ENCODE results near the gene STAG1.
"Not testable (repeated sequence)": the region's sequence is repeated elsewhere in the genome, so short reads cannot be mapped to it uniquely, and the experiment has no call there.

The STAG1 gene

DNA sequence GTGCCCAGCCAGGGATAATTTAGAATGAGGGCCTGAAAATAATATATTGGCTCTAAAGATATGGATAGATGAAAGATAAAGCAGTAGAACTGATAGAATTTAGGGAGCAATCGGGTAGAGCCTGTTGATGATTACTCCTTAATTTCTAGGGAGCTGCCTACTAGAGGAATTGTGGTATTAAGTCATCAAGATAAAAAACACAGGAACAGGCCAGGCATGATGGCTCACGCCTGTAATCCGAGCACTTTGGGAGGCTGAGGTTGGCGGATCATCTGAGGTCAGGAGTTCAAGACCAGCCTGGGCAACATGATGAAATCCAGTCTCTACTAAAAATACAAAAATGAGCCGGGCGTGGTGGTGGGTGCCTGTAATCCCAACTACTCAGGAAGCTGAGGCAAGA lies 371.6 kb downstream of the STAG1 start:
- no peak for DNase-seq

DNA sequence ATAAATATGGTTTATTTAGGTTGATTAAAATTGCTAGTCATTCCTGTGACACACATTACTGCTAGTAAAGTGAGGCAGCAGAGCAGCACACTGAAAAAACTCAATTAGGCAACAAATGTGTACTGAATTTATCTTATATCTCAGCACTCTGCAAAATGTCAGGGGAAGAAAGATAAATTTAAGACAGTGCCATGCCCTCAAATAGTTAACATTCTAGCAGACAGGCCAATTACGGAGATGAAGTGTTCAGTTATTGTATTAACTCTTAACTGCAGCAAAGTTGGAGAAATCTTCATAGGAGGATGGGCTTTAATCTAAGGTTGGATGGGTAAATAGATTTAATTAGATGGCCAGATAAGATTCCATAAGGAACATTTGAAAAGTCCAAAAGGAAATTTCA lies 374.2 kb downstream of the STAG1 start:
- DNase-seq, result no peak

GRCh38 chr3:136377508-136377907 lies 374.7 kb downstream of the STAG1 start:
- no peak for DNase-seq

- not testable (repeated sequence) for DNase-seq
Observed at GRCh38 chr3:136375800-136376199, 376.4 kb downstream of the STAG1 start.

- no peak for DNase-seq
Observed at GRCh38 chr3:136366289-136366688, 385.9 kb downstream of the STAG1 start.

GRCh38 chr3:136353461-136353860 lies 398.7 kb downstream of the STAG1 start:
- no peak for DNase-seq

DNA sequence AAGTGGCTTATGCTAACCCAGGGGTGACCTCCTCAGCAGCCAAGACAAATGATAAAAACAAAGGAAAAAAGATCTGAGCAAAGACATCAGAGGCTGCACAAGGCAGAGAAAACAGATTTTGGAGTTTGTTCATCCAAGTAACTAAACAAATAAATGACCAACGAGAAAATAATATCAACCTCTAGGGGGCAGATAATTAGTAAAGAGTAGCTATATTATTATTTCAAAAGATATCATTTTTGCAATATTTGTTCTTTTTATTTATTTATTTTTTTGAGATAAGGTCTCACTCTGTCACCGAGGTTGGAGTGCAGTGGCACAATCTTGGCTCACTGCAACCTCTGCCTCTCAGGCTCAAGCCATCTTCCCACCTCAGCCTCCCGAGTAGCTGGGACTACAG lies 400.3 kb downstream of the STAG1 start:
- no peak for DNase-seq

GRCh38 chr3:136351351-136351750 lies 400.8 kb downstream of the STAG1 start:
- no peak for DNase-seq

DNA sequence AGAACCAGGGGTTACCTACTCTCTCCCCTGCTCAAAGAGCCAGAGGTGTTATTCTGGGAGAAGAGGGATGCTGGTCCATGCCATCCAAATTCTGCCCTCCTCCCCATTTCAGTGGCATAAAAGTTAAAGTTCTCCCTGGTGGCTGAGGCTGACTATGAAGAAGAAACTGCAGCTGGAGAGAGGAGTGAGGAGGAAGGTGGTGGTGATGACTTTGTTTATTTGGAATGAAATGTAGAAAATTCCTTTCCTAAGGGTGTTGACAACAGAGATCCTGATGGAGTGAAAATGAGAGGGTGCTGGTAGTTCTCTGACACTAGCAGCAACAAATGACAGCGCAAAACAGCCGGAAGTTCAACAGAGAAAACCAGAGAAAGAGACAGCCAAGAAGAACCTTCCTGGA lies 401.6 kb downstream of the STAG1 start:
- DNase-seq, result no peak

- DNase-seq, result no peak
Observed at GRCh38 chr3:136350132-136350531, 402.0 kb downstream of the STAG1 start.

DNA sequence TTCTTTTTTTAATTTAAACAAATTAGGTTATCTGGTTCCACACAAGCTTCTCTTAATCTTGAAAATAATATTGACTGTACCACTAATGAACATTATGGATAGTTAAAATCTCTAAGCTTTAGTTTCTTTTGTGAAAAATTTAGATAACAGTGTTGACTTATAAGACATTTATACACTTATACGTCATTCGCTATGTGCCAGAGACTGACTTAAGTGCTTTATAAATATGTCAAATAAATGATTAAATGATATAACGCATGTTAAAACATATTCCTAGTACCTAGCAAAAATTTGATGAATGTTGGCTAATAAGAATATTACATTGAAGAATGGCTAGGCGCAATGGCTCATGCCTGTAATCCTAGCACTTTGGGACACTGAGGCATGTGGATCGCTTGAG lies 405.7 kb downstream of the STAG1 start:
- no peak for DNase-seq

GRCh38 chr3:136343873-136344555 lies 408.2 kb downstream of the STAG1 start:
- DNase-seq, result no peak

DNA sequence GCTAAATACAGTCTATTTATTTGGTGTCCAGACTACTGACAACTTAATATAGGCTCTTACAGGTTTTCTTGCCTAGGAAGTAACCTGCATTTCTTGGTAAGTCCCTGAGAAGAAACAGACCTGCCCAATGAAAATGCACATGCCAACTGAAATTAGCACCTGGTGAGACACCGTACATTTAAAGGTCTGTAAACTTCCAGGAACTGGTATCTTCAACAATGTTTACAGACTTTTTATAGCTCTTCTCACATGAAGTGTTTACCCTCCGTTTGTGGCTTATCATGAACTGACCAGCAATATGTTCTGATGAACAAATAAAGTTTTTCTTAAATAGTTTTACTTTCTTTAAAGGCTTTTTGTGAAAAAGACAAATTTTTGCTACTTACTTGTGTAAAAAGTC lies 408.7 kb downstream of the STAG1 start:
- no peak for DNase-seq

DNA sequence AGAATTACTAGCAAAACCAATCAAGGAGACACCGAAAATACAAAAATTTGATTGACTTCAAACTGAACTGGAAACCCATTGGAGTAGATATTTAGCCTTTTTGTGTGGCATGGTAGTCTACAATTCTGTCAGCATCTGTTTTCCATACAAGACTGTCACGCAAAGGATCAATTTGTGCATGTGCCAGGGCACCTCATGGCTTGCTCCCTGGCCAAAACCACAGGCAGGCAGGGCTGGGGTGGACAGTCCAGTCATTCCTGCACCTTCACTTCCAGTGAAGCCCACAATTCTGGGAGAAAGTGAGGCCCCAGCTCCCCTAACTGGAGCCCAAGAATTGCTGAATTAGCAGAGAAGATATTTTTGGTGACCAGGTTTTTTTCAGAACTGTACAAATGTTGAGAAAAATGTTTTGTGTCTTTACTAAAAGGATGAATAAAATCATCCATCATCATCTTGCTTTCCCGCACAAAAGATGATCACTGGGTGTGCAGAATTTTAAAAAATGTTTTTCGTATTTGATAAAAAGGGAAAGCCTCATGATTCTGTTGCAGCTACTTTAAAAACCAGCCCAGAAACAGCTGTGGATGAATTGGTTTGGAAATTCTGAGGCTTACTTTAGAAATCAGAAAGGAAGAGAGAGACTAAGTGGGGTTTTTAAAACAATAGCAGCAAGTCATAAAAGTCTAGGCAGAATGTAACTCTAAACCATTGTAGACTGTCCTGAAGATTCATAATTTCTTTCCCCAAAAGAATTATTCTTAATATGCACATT lies 415.7 kb downstream of the STAG1 start:
- no peak for DNase-seq

- DNase-seq, result not testable (repeated sequence)
Observed at GRCh38 chr3:136334726-136335125, 417.5 kb downstream of the STAG1 start.

- no peak for DNase-seq
Observed at GRCh38 chr3:136334209-136334608, 418.0 kb downstream of the STAG1 start.

DNA sequence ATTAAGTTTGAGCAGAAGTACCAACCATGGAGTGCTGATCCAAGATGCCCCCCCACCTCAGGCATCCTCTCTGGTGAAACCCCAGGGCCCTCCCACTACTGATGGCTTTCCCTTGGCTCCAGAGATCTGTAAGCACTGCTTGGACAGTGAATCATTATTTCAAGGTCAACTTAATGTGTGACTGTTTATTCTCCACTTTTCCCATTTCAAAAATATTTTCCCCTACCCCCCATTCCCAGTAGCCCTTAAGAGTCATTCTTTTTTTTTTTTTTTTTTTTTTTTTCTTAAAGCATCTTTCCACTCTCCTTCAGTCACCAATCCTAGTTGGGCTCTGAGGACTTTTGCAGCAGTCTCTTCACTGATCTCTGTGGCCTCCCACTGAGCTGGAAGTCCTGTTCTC lies 419.4 kb downstream of the STAG1 start:
- no peak for DNase-seq

GRCh38 chr3:136332302-136332701 lies 419.9 kb downstream of the STAG1 start:
- no peak for DNase-seq

DNA sequence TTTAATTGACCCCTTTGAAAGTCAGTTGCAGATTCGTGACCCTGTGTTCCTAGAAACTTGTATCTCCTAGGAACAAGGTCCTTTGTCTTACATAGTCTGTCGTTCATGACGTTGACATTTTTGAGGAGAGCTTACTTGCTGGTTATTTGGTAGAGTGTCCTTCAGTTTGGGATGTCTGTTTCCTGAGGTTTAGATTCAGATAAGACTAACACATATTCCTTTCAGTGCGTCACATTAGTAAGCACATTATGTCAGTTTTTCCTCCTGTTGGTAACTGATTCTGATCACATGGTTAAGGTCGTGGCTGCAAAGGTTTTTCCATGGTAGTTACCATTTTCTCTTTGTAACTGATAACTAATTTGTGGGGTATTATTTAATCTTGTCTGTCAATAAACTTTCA lies 421.3 kb downstream of the STAG1 start:
- DNase-seq, result no peak

DNA sequence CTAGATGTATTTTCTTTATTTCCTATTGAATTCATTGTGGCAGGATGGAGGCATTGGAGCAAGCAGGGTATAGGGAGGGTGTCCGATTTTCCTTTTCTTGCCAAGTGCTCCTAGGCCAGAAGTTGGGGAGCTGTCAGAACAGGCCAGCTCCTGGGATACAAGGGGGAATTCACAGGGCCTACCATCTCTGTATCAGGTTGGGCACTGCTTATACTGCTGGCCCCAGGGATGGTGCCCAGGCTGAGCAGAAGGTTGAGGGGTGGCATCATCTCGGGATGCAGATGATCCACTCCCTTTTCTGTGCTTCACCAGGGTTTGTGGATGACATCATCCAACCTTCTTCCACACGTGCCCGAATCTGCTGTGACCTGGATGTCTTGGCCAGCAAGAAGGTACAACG lies 422.6 kb downstream of the STAG1 start:
- no peak for DNase-seq

- no peak for DNase-seq
Observed at GRCh38 chr3:136327671-136328070, 424.5 kb downstream of the STAG1 start.

GRCh38 chr3:136326316-136326715 lies 425.9 kb downstream of the STAG1 start:
- no peak for DNase-seq

DNA sequence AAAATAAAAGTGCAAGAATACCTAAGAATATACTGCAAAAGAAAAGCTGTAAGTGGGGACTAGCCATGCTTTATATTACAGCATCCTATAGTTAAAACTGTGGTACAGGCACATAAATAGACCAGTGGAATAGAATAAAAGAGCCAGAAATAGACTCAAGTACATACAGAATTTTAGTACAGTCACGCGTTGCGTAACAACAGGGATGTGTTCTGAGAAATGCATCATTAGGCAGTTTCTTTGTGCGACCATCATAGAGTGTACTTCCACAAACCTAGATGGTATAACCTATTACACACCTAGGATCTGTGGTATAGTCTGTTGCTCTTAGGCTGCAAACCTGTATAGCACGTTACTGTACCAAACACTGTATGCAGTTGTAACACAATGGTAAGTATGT lies 440.2 kb downstream of the STAG1 start:
- DNase-seq, result no peak

- no peak for DNase-seq
Observed at GRCh38 chr3:136311261-136311660, 440.9 kb downstream of the STAG1 start.

- no peak for DNase-seq
Observed at GRCh38 chr3:136305879-136306278, 446.3 kb downstream of the STAG1 start.

All from activated CD8-positive, alpha-beta memory T cell treated with anti-CD3 and anti-CD28 coated beads, Interleukin-2, amount 50 U/mL, for 4 hours (primary cell).